Stimulated activated CD4-positive, alpha-beta T cell treated with anti-CD3 and anti-CD28 coated beads, Interleukin-4, amount 100 ng/mL, for 1 hour (primary cell): Measurements from ENCODE around the gene WDCP.
"Not testable (repeated sequence)": the region's sequence is repeated elsewhere in the genome, so short reads cannot be mapped to it uniquely, and the experiment has no call there.

Source experiments
- DNase-seq: peaks from one replicate; pipeline ENCODE4 v3.0.0-alpha.2; 2020

WDCP gene

DNA sequence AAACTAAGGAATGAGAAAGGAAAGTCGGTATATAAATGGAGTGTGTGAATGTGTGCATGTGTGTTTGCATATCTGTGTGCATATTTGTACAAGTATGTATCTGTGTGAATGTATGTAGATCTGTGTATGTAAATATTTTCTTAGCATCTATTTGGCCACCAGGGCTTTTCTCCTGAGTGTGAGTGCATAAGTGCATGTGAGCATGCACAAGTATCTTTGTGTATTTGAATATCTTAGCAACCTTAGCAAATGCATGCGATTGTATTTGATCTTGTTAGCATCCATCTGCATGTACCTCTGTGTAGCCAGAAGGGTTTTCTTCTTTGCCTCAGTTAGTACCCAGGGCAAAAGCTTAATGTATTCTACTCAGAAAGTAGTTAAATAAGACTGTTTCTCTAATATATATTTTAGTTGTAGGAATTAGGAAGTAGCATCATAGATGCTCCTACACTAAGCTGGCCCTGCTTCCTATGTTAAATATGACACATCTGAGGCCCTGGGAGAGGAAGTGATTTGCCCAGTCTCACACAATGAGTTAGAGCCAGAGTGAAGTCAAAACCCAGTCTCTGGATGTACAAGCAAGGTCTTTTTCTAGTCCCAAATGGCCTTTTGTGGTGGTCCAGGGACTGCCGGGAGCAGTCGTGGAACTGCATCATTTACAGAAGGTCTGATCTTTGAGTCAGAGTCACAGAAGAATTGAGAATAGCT, 11.5 kb upstream of the WDCP start:
- no peak for DNase-seq

- DNase-seq, result no peak
Measured at GRCh38 chr2:24055750-24056149, 8.6 kb upstream of the WDCP start.

DNA sequence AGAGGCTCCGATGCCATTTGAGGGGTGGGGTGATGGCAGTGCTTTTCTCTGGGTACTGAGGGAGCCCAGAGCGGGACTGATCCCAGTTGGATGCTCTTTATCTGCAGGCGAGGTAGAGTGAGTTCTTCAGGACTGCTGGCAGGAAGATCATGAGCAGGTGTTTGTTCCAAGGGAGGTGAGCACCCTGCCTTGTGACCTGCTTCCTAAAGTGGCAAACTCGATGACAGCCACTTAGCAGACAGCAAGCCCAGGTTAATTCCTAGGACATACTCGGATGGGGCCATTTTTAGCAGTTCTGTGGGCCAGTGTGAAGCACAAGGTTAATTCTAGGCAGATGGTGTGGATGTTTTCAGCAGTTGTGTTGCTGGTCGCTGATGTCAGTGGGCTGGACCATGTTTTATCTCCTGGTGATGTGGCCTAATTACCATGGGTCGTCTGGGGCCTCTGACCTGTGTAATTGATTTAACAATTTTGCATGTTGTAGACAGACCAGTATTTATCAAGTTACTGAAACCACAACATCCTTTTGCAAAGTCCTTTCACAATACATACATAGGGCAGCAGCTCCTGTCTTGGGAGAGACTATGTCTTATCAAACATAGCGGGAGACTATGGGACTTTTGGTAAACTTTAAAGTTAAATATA, 7.3 kb upstream of the WDCP start:
- DNase-seq, result no peak

DNA sequence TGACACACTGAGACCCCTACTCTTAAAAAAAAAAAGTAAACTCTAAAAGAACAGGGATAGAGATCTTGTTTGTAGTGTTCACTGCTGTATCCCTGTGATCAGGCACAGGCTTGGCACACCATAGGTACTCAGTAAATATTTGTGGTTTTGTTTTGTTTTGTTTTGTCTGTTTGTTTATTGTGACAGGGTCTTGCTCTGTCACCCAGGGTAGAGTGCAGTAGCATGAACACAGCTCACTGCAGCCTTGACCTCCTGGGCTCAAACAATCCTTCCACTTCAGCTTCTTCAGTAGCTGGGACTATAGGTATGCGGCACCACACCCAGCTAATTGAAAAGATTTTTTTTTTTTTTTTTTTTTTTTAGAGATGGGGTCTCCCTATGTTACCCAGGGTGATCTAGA, 5.8 kb upstream of the WDCP start:
- no peak for DNase-seq

DNA sequence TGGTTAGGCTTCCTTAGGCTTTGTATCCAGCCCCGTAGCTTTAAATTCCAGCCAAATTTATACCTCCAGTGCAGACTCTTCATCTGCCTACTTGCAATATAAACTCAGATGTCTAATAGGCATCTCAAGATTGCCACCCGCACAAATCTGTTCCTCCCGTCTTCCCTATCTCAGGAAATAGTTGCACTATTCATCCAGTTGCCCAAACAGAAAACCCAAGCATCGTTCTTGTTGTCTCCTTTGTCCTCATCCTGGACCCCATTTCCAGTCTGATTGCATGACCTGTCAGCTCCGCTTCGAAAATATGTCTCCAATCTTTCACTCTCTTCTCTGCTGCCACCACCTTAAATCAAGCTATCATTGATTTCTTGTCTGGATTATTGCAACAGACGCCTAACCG, 4.6 kb upstream of the WDCP start:
- DNase-seq, result no peak

GRCh38 chr2:24050041-24050979, 3.1 kb upstream of the WDCP start:
- DNase-seq, result peak; percentile 8

DNA sequence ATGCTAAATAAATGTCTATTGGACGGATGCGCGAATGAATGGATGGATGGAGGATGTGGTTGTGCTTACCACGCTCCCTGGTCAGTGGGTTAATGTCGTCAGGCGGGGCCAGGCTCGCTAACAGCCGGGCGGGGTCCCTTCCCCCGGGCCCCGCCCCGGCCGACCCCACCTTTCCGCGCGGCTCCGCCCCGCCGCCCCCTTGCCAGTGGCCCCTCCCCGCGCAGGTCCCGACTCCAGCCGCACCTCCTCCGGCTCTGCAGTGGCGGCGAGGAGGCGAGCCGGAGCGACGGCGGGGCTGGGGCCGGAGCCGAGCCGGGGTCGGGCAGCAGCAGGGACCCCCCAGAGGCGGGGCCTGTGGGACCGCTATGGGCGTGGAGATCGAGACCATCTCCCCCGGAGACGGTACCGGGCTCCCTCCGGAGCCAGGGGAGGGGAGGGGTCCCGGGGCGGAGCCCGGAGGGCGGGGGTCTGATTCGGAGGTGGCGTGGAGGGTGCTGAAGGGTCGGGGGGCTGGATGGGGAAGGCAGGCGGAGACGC, 2.4 kb upstream of the WDCP start, which contains the start of gene FKBP1B:
Gene FKBP1B, plus strand, starts transcription at position 257 of the 537 bp plus-strand sequence. Its CDS starts 109 bp downstream, at position 366.
- DNase-seq, result peak; percentile 52

- no peak for DNase-seq
Measured at GRCh38 chr2:24048769-24049484, 1.7 kb upstream of the WDCP start.

- no peak for DNase-seq
Measured at GRCh38 chr2:24047703-24048033, 477 bp upstream of the WDCP start.

DNA sequence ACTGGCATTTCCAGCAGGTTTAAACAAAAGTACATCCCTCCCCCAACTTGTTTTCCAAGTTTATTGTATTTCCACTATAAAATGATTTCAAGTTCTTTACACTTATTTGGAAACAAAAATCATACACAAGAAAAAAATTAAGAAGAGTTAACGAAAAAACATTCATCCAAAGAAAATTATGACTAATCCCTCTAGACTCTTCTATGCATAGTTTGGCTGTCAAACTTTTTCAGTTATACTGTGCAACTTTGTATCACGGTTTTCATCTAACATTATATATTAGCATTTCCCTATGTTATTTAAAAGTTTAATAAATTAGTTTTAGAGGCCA, 627 bp downstream of the WDCP start:
- DNase-seq, result no peak

- DNase-seq, result no peak
Measured at GRCh38 chr2:24045511-24046508, 1.4 kb downstream of the WDCP start.

GRCh38 chr2:24043133-24043532, 4.1 kb downstream of the WDCP start:
- DNase-seq, result not testable (repeated sequence)

DNA sequence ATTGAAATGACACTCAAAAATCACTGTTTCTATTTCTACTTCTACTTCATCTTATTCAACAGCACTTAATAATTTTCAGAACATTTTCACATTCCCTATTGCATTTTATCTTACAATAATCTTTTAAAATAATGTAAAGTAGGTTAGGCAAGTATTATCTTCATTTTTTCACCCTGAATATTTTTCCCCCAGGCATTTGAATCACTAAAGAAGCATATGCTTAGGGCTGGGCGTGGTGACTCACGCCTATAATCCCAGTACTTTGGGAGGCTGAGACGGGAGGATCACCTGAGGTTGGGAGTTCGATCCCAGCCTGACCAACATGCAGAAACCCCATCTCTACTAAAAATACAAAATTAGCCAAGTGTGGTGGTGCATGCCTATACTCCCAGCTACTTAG, 6.7 kb downstream of the WDCP start:
- no peak for DNase-seq

GRCh38 chr2:24038786-24039499, 8.2 kb downstream of the WDCP start:
- DNase-seq, result no peak

DNA sequence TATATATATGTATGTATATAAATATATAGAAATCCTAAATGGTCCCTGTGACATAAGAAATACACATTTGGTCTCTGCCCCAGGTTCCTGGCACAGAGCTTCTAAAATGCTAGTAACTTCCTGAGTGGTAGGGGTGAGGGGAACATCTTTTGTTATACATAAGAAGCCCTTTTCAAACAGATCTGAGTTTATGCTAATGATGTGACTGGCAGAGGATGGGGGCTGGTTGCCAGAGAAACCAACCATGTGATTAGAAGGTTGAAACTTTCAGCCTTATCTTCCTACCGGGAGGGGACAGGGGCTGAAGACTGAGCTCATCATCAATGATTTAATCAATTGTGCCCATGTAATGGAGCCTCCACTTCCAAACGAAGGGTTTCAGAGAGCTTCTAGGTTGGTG, 21.0 kb downstream of the WDCP start:
- no peak for DNase-seq

DNA sequence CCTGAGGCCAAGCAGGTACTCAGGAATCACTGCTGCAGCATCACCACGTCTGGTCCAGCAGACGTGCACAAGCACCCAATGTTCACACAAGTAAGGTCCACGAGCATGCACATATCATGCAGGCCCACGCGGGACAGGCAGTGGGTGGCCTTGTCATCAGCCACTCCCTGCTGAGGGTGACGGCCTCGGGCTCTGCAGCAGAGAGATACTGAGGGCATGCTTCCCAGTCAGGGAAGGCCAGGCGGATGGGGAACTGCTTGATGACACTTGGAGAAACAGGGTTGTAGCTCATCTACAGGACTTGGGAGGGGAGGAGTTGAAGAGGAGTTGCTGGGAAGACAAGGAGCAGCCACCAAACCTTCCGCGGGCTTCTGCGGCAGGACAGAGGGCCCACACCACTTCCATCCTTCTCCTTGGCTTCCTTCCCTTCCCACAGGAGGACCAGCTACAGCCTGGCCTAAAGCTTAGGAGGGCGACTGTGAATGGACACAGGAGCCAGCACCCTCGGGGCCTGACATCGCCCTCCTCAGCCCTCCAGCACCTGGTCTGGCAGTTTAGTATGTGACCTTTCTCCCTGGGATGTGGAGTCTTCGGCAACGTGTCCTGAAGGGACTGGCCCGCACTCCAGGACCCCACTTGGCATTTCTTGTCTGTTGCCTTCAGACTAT, 22.1 kb downstream of the WDCP start:
- no peak for DNase-seq

- DNase-seq, result no peak
Measured at GRCh38 chr2:24024018-24024417, 23.2 kb downstream of the WDCP start.

DNA sequence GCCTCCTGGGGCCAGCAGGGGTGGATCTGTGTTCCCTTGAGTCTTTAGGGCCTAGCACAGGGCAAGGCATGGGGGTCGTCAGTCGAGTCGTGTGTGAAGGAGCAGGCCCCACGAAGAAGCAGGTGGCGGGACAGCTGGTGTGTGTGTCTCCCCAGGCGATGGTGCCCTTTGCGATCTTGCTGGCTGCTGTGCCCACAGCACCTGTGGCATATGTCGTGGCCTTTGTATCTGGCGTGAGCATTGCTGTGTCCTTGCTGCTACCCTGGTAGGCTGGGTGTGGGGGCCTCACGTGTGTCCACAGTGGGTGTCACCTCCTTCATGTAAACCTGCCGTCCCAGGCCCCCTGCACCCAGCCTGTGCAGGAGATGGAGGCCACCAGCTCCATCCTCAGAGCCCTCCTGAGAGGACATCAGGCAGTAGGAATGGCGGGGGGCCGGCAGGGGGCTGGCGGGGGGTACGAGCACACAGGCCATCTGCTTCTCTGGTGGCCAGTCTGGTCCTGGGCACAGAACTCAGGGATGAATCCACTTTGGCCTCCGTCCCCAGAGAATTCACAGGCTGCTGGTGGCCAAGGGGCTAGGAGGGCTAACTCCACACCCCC, 24.1 kb downstream of the WDCP start:
- DNase-seq, result no peak

DNA sequence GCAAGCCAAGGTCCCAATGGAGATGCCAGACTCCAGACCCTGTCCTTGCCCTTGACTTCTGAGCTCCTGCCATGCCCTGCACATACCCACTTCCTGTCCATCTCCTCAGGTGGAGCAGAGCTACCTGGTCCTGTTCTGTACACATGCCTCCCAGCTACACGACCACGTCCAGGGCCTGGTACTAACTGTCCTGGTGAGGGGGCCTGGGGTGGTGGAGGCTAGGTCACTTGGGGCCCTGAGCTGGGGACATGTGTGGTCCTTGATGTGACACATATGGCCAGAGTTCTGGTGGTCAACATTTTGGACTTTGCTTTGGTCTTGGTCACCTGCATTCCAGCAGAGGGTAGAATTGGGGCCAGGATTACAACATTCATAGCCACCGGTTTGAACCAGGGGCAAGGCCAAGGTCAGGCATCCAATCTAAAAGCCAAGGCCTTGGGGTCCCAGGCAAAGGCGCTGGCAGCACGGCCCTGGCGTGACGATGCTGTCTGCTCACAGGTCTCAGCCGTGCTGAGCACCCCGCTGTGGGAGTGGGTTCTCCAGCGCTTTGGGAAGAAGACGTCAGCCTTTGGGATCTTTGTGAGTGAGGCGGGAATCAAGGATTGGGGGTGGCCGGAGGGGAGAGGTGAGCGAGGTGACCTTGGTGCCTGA, 24.7 kb downstream of the WDCP start:
- no peak for DNase-seq
